Gastroesophageal sphincter (tissue), 4 donors: ENCODE data around the gene CROCC2. TPM values are rescaled to one million over a fixed set of nuclear protein-coding genes. Genes with fewer than 3 reads are reported as not detected.

Experiments
- ATAC-seq: fragments of 150-250 bp; one replicate; pipeline ENCODE4 v1.9.1; 2016; ENCODE audit warnings: mild to moderate bottlenecking, moderate library complexity
- H3K27ac ChIP-seq, 4 donors: fragments of 200-600 bp; sonication (generic) in 3 of 4; 1 replicate in 3 of 4; 2 replicates in 1 of 4; pipeline ENCODE4 v1.5.1; 2016 to 2019
- H3K27me3 ChIP-seq: fragments of 200-600 bp; sonication (generic); one replicate; pipeline ENCODE4 v1.5.1; 2019
- H3K36me3 ChIP-seq, 2 donors: fragments of 200-600 bp; sonication (generic); one replicate each; pipeline ENCODE4 v1.5.1; 2019; ENCODE audit warnings: control low read depth in 1 of 2
- H3K4me1 ChIP-seq, 3 donors: fragments of 200-600 bp; sonication (generic); 1 replicate in 2 of 3; 2 replicates in 1 of 3; pipeline ENCODE4 v1.5.1; 2016 to 2019; ENCODE audit warnings: control low read depth in 2 of 3
- H3K4me3 ChIP-seq, 2 donors: fragments of 200-600 bp; sonication (generic); one replicate each; pipeline ENCODE4 v1.5.1; 2019; ENCODE audit warnings: mild to moderate bottlenecking in 1 of 2, moderate library complexity in 1 of 2
- H3K9me3 ChIP-seq, 3 donors: fragments of 200-600 bp; sonication (generic); one replicate each; pipeline ENCODE4 v1.5.1; 2017 to 2019; ENCODE audit warnings: control low read depth in 2 of 3
- EP300 ChIP-seq: sonication (generic); formaldehyde crosslinking; IDR thresholded peaks from one replicate; pipeline ENCODE4 v1.6.1; 2017; ENCODE audit warnings: antibody characterized with exemption, mild to moderate bottlenecking
- POLR2A ChIP-seq, 2 donors: fragments of 450-650 bp; IDR thresholded peaks; one replicate each; pipeline ENCODE4 v1.6.1; 2017; ENCODE audit warnings: antibody characterized with exemption in 2 of 2, mild to moderate bottlenecking in 2 of 2, moderate library complexity in 1 of 2
- POLR2AphosphoS5 ChIP-seq: sonication (generic); formaldehyde crosslinking; IDR thresholded peaks from one replicate; pipeline ENCODE4 v1.6.1; 2017; ENCODE audit warnings: antibody characterized with exemption
- WGBS, 2 donors: methylation state at CpG; one replicate each; pipeline ENCODE4 v1.1.5; 2018; ENCODE audit warnings: low coverage in 1 of 2; 5-methylcytosine and 5-hydroxymethylcytosine counted together
- total RNA-seq, 4 donors: library from RNA; depleted of rRNA; stranded (reverse); fragments of >200 nt; gene quantifications; one replicate each; pipeline ENCODE4 v1.1.0, GENCODE V29; 2016
- TF ChIP-seq, protein P1 (sequence below), 4 experiments: fragments of 200-600 bp in 2 of 4; fragments of 450-650 bp in 2 of 4; sonication (generic) in 1 of 4; IDR thresholded peaks; one replicate each; pipeline ENCODE4 v1.5.1; 2017 to 2019; ENCODE audit warnings: antibody characterized with exemption in 4 of 4, mild to moderate bottlenecking in 2 of 4, moderate library complexity in 2 of 4

CROCC2 gene
- total RNA-seq, 4 donors from 2014 or later = not detected

DNA sequence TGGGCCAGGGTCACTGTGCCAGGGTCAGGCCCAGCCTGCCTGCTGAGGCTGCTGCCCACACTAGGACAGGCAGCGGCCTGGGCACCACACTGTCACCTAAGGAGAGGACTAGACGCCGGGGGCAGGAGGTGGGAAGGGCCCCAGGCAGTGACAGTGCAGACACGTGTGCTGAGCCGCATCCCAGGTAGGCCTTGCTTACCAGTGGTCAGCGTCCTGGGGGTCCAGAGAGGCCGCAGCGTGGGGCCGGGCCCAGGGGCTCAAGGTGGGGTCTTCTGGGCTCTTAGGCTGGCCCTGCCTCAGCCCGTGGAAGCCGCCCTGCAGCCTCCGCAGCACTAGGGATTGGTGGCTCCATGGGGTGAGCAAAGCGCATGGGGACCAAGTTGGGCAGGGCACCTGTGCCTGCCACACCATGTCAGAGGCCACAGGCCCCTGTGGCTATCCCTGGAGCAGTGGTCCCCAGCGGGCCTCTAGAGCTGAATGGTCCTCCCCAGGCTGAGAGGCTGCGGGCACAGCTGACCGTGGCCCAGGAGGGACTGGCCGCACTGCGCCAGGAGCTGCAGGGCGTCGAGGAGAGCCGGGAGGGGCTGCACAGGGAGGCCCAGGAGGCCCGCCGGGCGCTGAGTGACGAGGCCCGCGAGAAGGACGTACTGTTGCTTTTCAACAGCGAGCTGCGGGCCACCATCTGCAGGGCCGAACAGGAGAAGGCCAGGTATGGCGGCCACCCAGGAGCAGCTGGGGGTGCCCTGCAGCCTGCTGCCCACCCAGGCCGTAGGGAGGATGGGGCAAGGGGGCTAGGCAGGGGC is 57.1 kb downstream of the CROCC2 start:
- H3K4me1 ChIP-seq = peaks cover 0 to 33% (median 3%) of the 10 kb centered on the region in 3 donors
- peak overlapping the region in 1 of 4 donors; percentile 30 for H3K27ac ChIP-seq
- no peak overlapping the region for H3K4me3 ChIP-seq
- H3K9me3 ChIP-seq = no peaks in the 10 kb centered on the region
- no peak for ATAC-seq
- TF ChIP-seq POLR2A (IDR thresholded peaks at IDR 0.05) = no peak
- no peak for TF ChIP-seq POLR2AphosphoS5
- no peak for TF ChIP-seq EP300
- TF ChIP-seq, protein P1, sequence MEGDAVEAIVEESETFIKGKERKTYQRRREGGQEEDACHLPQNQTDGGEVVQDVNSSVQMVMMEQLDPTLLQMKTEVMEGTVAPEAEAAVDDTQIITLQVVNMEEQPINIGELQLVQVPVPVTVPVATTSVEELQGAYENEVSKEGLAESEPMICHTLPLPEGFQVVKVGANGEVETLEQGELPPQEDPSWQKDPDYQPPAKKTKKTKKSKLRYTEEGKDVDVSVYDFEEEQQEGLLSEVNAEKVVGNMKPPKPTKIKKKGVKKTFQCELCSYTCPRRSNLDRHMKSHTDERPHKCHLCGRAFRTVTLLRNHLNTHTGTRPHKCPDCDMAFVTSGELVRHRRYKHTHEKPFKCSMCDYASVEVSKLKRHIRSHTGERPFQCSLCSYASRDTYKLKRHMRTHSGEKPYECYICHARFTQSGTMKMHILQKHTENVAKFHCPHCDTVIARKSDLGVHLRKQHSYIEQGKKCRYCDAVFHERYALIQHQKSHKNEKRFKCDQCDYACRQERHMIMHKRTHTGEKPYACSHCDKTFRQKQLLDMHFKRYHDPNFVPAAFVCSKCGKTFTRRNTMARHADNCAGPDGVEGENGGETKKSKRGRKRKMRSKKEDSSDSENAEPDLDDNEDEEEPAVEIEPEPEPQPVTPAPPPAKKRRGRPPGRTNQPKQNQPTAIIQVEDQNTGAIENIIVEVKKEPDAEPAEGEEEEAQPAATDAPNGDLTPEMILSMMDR (IDR thresholded peaks at IDR 0.05) = no peak
- peaks cover 42% of the 10 kb centered on the region for H3K27me3 ChIP-seq
- no CpG with 5 or more reads among the region's 33 CpGs for WGBS, 2 donors
- no peaks in the 10 kb centered on the region for H3K36me3 ChIP-seq

DNA sequence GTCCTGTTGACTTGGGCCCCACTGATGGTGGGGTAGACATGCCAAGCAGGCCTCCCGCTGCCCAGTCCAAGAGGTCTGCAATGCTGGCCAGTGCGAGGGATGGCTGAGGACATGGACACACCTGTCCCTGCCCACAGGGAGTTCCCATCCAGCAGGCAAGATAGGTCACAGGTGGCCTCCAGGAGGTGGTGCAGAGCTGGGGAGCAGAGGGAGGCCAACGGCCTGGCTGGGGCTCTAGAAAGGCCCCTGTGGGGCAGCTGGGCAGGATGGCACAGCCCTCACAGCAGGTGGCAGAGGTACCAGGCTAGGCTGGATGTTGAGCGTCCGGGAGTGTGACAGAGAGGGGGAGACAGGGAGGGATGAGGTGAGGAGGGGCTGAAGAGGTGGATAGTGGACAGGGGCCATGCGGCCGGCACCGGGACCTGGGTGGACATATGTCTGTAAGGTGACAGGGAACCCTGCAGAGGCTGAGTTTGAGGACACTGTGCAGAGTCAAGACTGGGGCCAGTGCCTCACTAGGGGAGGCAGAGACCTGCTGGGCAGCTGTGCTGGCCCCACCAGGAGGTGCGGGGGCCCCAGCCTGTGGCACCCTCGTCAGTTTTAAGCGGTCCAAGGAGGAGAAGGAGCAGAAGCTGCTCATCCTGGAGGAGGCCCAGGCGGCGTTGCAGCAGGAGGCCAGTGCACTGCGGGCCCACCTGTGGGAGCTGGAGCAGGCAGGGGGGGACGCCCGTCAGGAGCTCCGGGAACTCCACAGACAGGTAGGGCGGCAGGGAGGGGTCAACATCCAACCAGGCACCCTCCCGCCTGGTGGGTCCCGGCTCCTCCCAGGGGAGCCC is 58.0 kb downstream of the CROCC2 start:
- TF ChIP-seq EP300 = no peak
- TF ChIP-seq POLR2A (IDR thresholded peaks at IDR 0.05) = no peak
- TF ChIP-seq, protein P1 (IDR thresholded peaks at IDR 0.05) = no peak
- no peak for TF ChIP-seq POLR2AphosphoS5
- Histone ChIP-seq H3K36me3 (no peaks in the 10 kb centered on the region), H3K9me3 (no peaks in the 10 kb centered on the region), H3K4me1 (peaks cover 0 to 33% (median 3%) of the 10 kb centered on the region in 3 donors), H3K27me3 (peaks cover 34% of the 10 kb centered on the region), H3K27ac (no peak overlapping the region), H3K4me3 (no peak overlapping the region)
- ATAC-seq = no peak
- 88 to 94% methylated on average over 2 to 8 of the region's 20 CpGs for WGBS, 2 donors

DNA sequence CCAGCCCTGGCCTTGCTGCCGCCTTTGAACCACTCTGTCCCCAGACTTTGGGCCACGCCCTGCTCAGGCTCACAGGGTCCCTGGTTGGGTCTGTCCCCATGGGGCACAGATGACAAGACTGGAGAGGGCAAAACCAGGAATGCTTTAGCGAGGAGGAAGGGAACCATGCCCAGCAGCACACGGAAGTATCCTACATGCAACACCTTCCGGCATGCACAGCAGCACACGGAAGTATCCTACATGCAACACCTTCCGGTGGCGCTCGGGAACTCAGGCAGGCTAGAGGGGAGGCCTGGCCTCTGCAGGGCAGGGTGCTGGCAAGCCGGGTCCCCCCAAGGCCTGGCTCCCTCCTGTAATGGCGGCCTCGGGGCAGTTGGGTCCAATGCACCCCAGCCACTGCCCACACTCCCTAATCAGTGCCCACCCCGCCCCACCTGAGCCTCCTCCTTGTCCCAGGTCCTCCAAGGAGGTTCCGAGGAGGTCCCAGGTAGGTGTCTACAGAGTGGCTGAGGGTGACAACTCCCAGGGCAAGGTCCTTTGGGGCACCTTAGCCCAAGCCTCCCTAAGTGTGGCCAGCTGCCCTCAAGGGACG is 58.7 kb downstream of the CROCC2 start:
- Histone ChIP-seq H3K4me3 (no peak overlapping the region), H3K27ac (no peak overlapping the region), H3K27me3 (peaks cover 27% of the 10 kb centered on the region), H3K4me1 (peaks cover 0 to 30% (median 3%) of the 10 kb centered on the region in 3 donors), H3K9me3 (no peaks in the 10 kb centered on the region), H3K36me3 (no peaks in the 10 kb centered on the region)
- no peak for ATAC-seq
- no CpG with 5 or more reads among the region's 15 CpGs for WGBS, 2 donors
- TF ChIP-seq, protein P1 (IDR thresholded peaks at IDR 0.05) = no peak
- TF ChIP-seq EP300 (no peak), POLR2AphosphoS5 (no peak), POLR2A (IDR thresholded peaks at IDR 0.05) (no peak)

DNA sequence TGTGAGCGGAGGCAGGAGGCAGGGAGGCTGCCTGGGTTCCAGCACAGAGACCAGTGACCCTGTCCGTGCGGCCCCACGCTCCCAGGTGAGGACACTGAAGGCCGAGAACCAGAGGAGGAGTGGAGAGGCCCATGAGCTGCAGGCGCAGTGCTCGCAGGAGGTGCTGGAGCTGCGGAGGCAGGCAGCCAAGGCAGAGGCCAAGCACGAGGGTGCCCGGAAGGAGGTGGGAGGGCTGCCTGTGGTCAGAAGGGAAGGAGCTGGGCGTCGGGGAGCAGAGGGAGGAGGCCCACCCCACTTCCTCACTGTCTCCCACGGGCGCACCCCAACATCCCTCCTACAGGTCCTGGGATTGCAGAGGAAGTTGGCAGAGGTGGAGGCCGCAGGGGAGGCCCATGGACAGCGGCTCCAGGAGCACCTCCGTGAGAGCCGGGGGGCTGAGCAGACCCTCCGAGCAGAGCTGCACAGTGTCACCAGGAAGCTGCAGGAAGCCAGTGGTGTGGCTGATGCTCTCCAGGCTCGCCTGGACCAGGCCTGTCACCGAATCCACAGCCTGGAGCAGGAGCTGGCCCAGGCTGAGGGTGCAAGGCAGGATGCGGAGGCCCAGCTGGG is 59.3 kb downstream of the CROCC2 start:
- TF ChIP-seq, protein P1 (IDR thresholded peaks at IDR 0.05) = no peak
- TF ChIP-seq POLR2AphosphoS5 = no peak
- no peak for TF ChIP-seq POLR2A (IDR thresholded peaks at IDR 0.05)
- no peak for TF ChIP-seq EP300
- H3K9me3 ChIP-seq = no peaks in the 10 kb centered on the region
- peaks cover 0 to 24% (median 0%) of the 10 kb centered on the region in 3 donors for H3K4me1 ChIP-seq
- H3K27me3 ChIP-seq = peaks cover 22% of the 10 kb centered on the region
- 50 to 57% methylated on average over 2 of the region's 22 CpGs for WGBS, 2 donors
- no peak for ATAC-seq
- H3K4me3 ChIP-seq = no peak overlapping the region
- no peaks in the 10 kb centered on the region for H3K36me3 ChIP-seq
- H3K27ac ChIP-seq = no peak overlapping the region
